ENCODE measurements around the gene CCR5AS.

CCR5AS gene

DNA sequence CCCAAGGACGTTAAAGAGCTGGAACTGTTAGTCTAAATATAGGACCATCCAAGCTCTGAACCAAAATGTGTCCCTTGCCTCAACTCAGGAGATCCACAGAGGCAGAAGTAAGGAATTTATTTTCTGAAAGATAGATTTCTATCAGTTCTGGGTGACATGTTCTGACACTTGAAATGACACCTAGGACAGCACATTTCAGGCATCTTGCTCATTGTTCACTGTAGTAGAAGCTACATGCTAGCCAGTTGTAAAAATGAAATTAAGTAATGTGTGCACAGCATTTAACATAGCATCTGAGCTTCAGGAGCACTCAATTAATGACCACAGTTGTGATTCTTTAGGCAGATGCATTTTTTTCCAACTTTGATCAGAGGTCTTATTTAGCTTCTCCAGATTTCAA lies 52.4 kb downstream of the CCR5AS start:
- Histone ChIP-seq H2AFZ (ENCODE audit: low read length) (no peak overlapping the region), H3K9ac (ENCODE audit: insufficient read depth, low read length) (no peak overlapping the region), H3K36me3 (ENCODE audit: control insufficient read depth, insufficient read depth, low read length) (no peaks in the 10 kb centered on the region), H4K20me1 (ENCODE audit: control insufficient read depth, extremely low read depth, insufficient read depth, low read length) (no peaks in the 10 kb centered on the region), H3K9me3 (ENCODE audit: control insufficient read depth, insufficient read depth, low read depth, low read length) (no peaks in the 10 kb centered on the region), H3K4me2 (ENCODE audit: extremely low read depth, insufficient read depth, low read length) (no peak overlapping the region), H3K27ac (ENCODE audit: insufficient read depth, low read length) (no peak overlapping the region), H3K4me1 (ENCODE audit: control insufficient read depth, extremely low read depth, insufficient read depth, low read length) (no peaks in the 10 kb centered on the region), H3K79me2 (ENCODE audit: control insufficient read depth, insufficient read depth, low read length) (no peaks in the 10 kb centered on the region), H3K27me3 (ENCODE audit: control insufficient read depth, insufficient read depth, low read length) (peaks cover 10% of the 10 kb centered on the region), H3K4me3 (replicated peaks in 1 of 4; ENCODE audit: control extremely low read depth in 1 of 4, insufficient read depth in 1 of 4, low read depth in 3 of 4, low read length in 4 of 4) (no peak overlapping the region)
- no peak for DNase-seq (ENCODE audit: low read depth in 2 of 2)
- TF ChIP-seq, protein P1, sequence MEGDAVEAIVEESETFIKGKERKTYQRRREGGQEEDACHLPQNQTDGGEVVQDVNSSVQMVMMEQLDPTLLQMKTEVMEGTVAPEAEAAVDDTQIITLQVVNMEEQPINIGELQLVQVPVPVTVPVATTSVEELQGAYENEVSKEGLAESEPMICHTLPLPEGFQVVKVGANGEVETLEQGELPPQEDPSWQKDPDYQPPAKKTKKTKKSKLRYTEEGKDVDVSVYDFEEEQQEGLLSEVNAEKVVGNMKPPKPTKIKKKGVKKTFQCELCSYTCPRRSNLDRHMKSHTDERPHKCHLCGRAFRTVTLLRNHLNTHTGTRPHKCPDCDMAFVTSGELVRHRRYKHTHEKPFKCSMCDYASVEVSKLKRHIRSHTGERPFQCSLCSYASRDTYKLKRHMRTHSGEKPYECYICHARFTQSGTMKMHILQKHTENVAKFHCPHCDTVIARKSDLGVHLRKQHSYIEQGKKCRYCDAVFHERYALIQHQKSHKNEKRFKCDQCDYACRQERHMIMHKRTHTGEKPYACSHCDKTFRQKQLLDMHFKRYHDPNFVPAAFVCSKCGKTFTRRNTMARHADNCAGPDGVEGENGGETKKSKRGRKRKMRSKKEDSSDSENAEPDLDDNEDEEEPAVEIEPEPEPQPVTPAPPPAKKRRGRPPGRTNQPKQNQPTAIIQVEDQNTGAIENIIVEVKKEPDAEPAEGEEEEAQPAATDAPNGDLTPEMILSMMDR (conservative IDR thresholded peaks at IDR 0.05 in 1 of 2, IDR thresholded peaks at IDR 0.05 in 1 of 2; ENCODE audit: low read depth in 1 of 2, low read length in 2 of 2) = no peak
- TF ChIP-seq EZH2 (IDR thresholded peaks at IDR 0.05; ENCODE audit: low read length, missing control alignments) = no peak

DNA sequence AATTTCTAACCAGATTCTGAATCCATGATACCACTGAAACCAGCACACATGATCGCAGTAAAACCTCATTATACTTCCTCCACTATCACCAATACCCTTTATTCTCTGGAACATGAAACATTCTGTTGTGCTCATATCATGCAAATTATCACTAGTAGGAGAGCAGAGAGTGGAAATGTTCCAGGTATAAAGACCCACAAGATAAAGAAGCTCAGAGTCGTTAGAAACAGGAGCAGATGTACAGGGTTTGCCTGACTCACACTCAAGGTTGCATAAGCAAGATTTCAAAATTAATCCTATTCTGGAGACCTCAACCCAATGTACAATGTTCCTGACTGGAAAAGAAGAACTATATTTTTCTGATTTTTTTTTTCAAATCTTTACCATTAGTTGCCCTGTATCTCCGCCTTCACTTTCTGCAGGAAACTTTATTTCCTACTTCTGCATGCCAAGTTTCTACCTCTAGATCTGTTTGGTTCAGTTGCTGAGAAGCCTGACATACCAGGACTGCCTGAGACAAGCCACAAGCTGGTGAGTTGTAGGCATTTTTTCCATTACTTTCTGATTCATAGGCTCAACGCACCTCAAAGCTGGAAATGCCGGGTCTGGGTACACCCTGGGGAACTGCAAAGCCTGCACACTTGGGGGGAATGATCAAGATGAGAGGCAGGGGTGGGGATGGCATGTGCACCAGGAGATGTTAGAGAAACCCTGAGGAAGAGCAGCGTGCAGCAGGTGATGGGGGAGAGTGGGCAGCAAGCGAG lies 53.0 kb downstream of the CCR5AS start, which contains the start of gene CCR2:
Gene CCR2 (plus strand): TSS at position 465 of the 764 bp plus-strand sequence. CDS start 3,417 bp downstream, outside the sequence.
- Histone ChIP-seq H3K4me2 (ENCODE audit: extremely low read depth, insufficient read depth, low read length) (no peak within 1 kb of the TSS), H3K4me1 (ENCODE audit: control insufficient read depth, extremely low read depth, insufficient read depth, low read length) (no peaks in the 10 kb centered on the region), H3K9ac (ENCODE audit: insufficient read depth, low read length) (no peak within 1 kb of the TSS), H3K9me3 (ENCODE audit: control insufficient read depth, insufficient read depth, low read depth, low read length) (no peaks in the 10 kb centered on the region), H4K20me1 (ENCODE audit: control insufficient read depth, extremely low read depth, insufficient read depth, low read length) (no peaks in the 10 kb centered on the region), H3K27me3 (ENCODE audit: control insufficient read depth, insufficient read depth, low read length) (peaks cover 10% of the 10 kb centered on the region), H3K79me2 (ENCODE audit: control insufficient read depth, insufficient read depth, low read length) (no peaks in the 10 kb centered on the region), H3K27ac (ENCODE audit: insufficient read depth, low read length) (no peak within 1 kb of the TSS), H3K4me3 (replicated peaks in 1 of 4; ENCODE audit: control extremely low read depth in 1 of 4, insufficient read depth in 1 of 4, low read depth in 3 of 4, low read length in 4 of 4) (no peak within 1 kb of the TSS), H2AFZ (ENCODE audit: low read length) (no peak within 1 kb of the TSS), H3K36me3 (ENCODE audit: control insufficient read depth, insufficient read depth, low read length) (no peaks in the 10 kb centered on the region)
- TF ChIP-seq, protein P1 (conservative IDR thresholded peaks at IDR 0.05 in 1 of 2, IDR thresholded peaks at IDR 0.05 in 1 of 2; ENCODE audit: low read depth in 1 of 2, low read length in 2 of 2) = no peak
- TF ChIP-seq EZH2 (IDR thresholded peaks at IDR 0.05; ENCODE audit: low read length, missing control alignments) = no peak
- peak in 1 of 2 donors; percentile 9 for DNase-seq (ENCODE audit: low read depth in 2 of 2)

DNA sequence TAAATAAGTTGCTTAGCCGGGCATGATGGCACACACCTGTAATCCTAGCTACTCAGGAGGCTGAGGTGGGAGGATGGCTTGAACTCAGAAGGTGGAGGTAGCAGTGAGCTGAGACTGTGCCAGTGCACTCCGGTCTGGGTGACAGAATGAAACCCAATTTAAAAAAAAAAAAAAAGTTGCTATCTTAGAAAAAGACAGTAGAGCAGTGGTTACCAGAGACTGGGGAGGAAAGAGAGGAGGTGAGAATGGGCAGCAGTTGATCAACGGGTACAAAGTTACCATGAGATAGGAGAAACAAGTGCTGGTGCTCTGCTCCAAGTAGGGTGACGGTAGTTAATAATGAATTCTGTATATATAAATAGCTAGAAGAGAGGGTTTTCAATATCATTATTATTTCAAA lies 53.8 kb downstream of the CCR5AS start:
- H3K4me2 ChIP-seq (ENCODE audit: extremely low read depth, insufficient read depth, low read length) = no peak overlapping the region
- no peaks in the 10 kb centered on the region for H4K20me1 ChIP-seq (ENCODE audit: control insufficient read depth, extremely low read depth, insufficient read depth, low read length)
- H3K4me1 ChIP-seq (ENCODE audit: control insufficient read depth, extremely low read depth, insufficient read depth, low read length) = no peaks in the 10 kb centered on the region
- no peaks in the 10 kb centered on the region for H3K36me3 ChIP-seq (ENCODE audit: control insufficient read depth, insufficient read depth, low read length)
- no peak overlapping the region for H2AFZ ChIP-seq (ENCODE audit: low read length)
- peaks cover 10% of the 10 kb centered on the region for H3K27me3 ChIP-seq (ENCODE audit: control insufficient read depth, insufficient read depth, low read length)
- no peak overlapping the region for H3K9ac ChIP-seq (ENCODE audit: insufficient read depth, low read length)
- H3K79me2 ChIP-seq (ENCODE audit: control insufficient read depth, insufficient read depth, low read length) = no peaks in the 10 kb centered on the region
- DNase-seq (ENCODE audit: low read depth in 2 of 2) = no peak
- TF ChIP-seq, protein P1 (conservative IDR thresholded peaks at IDR 0.05 in 1 of 2, IDR thresholded peaks at IDR 0.05 in 1 of 2; ENCODE audit: low read depth in 1 of 2, low read length in 2 of 2) = no peak
- no peak for TF ChIP-seq EZH2 (IDR thresholded peaks at IDR 0.05; ENCODE audit: low read length, missing control alignments)
- H3K9me3 ChIP-seq (ENCODE audit: control insufficient read depth, insufficient read depth, low read depth, low read length) = no peaks in the 10 kb centered on the region
- no peak overlapping the region for H3K27ac ChIP-seq (ENCODE audit: insufficient read depth, low read length)
- no peak overlapping the region for H3K4me3 ChIP-seq (replicated peaks in 1 of 4; ENCODE audit: control extremely low read depth in 1 of 4, insufficient read depth in 1 of 4, low read depth in 3 of 4, low read length in 4 of 4)
